HepG2 (cell line): Measurements from ENCODE around the gene MLLT10. TPM values are rescaled to one million over a fixed set of nuclear protein-coding genes. Genes with fewer than 3 reads are reported as not detected.

Experiments
- ARID5B ChIP-seq: IDR thresholded peaks from 2 replicates; pipeline ENCODE4 v1.4.0; 2020; ENCODE audit warnings: mild to moderate bottlenecking, missing genetic modification reagents
- BRF2 ChIP-seq: sonication (generic); formaldehyde crosslinking; IDR thresholded peaks from 2 replicates; pipeline ENCODE4 v1.8.1; 2022; ENCODE audit warnings: mild to moderate bottlenecking, missing genetic modification reagents
- CBX2 ChIP-seq, 2 experiments: fragments of 200-600 bp in 1 of 2; sonication (generic); formaldehyde crosslinking in 1 of 2; IDR thresholded peaks; 2 replicates each; pipeline versions ENCODE4 v1.7.0 to v1.8.1; 2018 to 2022; ENCODE audit warnings: low read depth in 2 of 2, low read length in 1 of 2, mild to moderate bottlenecking in 1 of 2, missing genetic modification reagents in 1 of 2
- ISX ChIP-seq: sonication (generic); formaldehyde crosslinking; conservative IDR thresholded peaks from 2 replicates; pipeline ENCODE4 v1.5.0; 2020; ENCODE audit warnings: missing genetic modification reagents
- JDP2 ChIP-seq: sonication (generic); formaldehyde crosslinking; IDR thresholded peaks from 2 replicates; pipeline ENCODE4 v1.8.1; 2022; ENCODE audit warnings: missing genetic modification reagents, borderline replicate concordance
- KDM3A ChIP-seq: IDR thresholded peaks from 2 replicates; pipeline ENCODE4 v1.6.1; 2018; ENCODE audit warnings: low read depth, missing compliant biosample characterization
- MEIS2 ChIP-seq: sonication (generic); formaldehyde crosslinking; IDR thresholded peaks from 2 replicates; pipeline ENCODE4 v1.9.0; 2021; ENCODE audit warnings: mild to moderate bottlenecking, missing genetic modification reagents
- MNT ChIP-seq: fragments of 450-650 bp; IDR thresholded peaks from 2 replicates; pipeline ENCODE4 v1.6.1; 2016
- NFIC ChIP-seq: IDR thresholded peaks from 2 replicates; pipeline ENCODE4 v1.6.1; 2012; ENCODE audit warnings: mild to moderate bottlenecking, low read length, inconsistent platforms
- PHF5A ChIP-seq: IDR thresholded peaks from one replicate; pipeline ENCODE4 v1.6.1; 2018; ENCODE audit warnings: low read depth, missing genetic modification reagents; ENCODE audit not compliant: unreplicated experiment
- RARA ChIP-seq: IDR thresholded peaks from 2 replicates; pipeline ENCODE4 v1.6.1; 2016; ENCODE audit warnings: missing genetic modification reagents, missing compliant biosample characterization
- TIGD3 ChIP-seq: sonication (generic); formaldehyde crosslinking; IDR thresholded peaks from 2 replicates; pipeline ENCODE4 v1.5.1; 2020; ENCODE audit warnings: mild to moderate bottlenecking, missing genetic modification reagents, borderline replicate concordance
- ZFX ChIP-seq: sonication (generic); formaldehyde crosslinking; IDR thresholded peaks from 2 replicates; pipeline ENCODE4 v1.4.0; 2020; ENCODE audit warnings: mild to moderate bottlenecking, low read depth, missing genetic modification reagents, moderate library complexity
- ZNF205 ChIP-seq: IDR thresholded peaks from 2 replicates; pipeline ENCODE4 v1.6.1; 2018; ENCODE audit warnings: missing biosample characterization, missing genetic modification reagents
- ZNF281 ChIP-seq: sonication (generic); formaldehyde crosslinking; IDR thresholded peaks from 2 replicates; pipeline ENCODE4 v1.4.0; 2020; ENCODE audit warnings: missing genetic modification reagents, borderline replicate concordance
- ZNF598 ChIP-seq: sonication (generic); formaldehyde crosslinking; IDR thresholded peaks from 2 replicates; pipeline ENCODE4 v1.5.1; 2020; ENCODE audit warnings: mild to moderate bottlenecking, missing genetic modification reagents, borderline replicate concordance
- ZNF775 ChIP-seq: sonication (generic); formaldehyde crosslinking; IDR thresholded peaks from 2 replicates; pipeline ENCODE4 v1.4.0; 2020; ENCODE audit warnings: missing genetic modification reagents, mild to moderate bottlenecking, moderate library complexity, borderline replicate concordance
- ZNF883 ChIP-seq: sonication (generic); formaldehyde crosslinking; IDR thresholded peaks from 2 replicates; pipeline ENCODE4 v1.5.1; 2020; ENCODE audit warnings: mild to moderate bottlenecking, missing genetic modification reagents; ENCODE audit errors: not compliant biosample characterization
- polyA plus RNA-seq, 8 experiments: library from polyadenylated mRNA; depleted of rRNA in 3 of 8; stranded (reverse) in 7 of 8; unstranded in 1 of 8; fragments of >200 nt; fragmentation: Illumina TruSeq in 4 of 8; extraction: Trizol in 4 of 8; gene quantifications; 2 replicates each; pipeline versions ENCODE4 v1.2.1 to v1.2.3, GENCODE V29; 2011 to 2016; ENCODE audit warnings: low read depth in 4 of 8, missing spikeins in 1 of 8, mixed read lengths in 1 of 8; ENCODE audit not compliant: insufficient read depth in 1 of 8
- total RNA-seq, 5 experiments: library from RNA; depleted of rRNA; stranded (reverse); fragments of >200 nt; fragmentation: Illumina TruSeq; extraction: Trizol; gene quantifications; 2 replicates each; pipeline ENCODE4 v1.2.3, GENCODE V29; 2016; ENCODE audit warnings: low read depth in 1 of 5

The MLLT10 gene
- total and polyA plus RNA-seq, 2 of the 13 experiments (the other 11 are each of a cell fraction or from before 2014, with no cell fraction given): 51.3 to 84.1 TPM

- no peak for TF ChIP-seq TIGD3 (CRISPR knock-in tag)
- no peak for TF ChIP-seq ZFX (CRISPR knock-in tag)
- TF ChIP-seq ARID5B (CRISPR knock-in tag): peak; percentile 80
- TF ChIP-seq JDP2: no peak
- peak; percentile 56 for TF ChIP-seq PHF5A
- 0 out of 2 replicates have a peak, but pooled peaks have one; percentile 39 for TF ChIP-seq KDM3A (CRISPR knock-in tag)
- no peak for TF ChIP-seq ZNF775
- TF ChIP-seq NFIC: no peak
- no peak for TF ChIP-seq BRF2 (CRISPR knock-in tag)
- no peak for TF ChIP-seq MNT
- no peak for TF ChIP-seq ZNF883 (CRISPR knock-in tag)
- peak; percentile 53 for TF ChIP-seq RARA (CRISPR knock-in tag)
- no peak for TF ChIP-seq ISX (CRISPR knock-in tag)
- TF ChIP-seq ZNF281: peak; percentile 73; the same call in 1 of the 2 replicates
- peak; percentile 59; the same call in 1 of the 2 replicates for TF ChIP-seq MEIS2 (CRISPR knock-in tag)
- no peak; the same call in 1 of the 2 replicates for TF ChIP-seq CBX2 (IDR thresholded peaks at IDR 0.05; ENCODE audit: low read depth, low read length)
- 0 out of 2 replicates have a peak, but pooled peaks have one; percentile 4 for TF ChIP-seq CBX2 (CRISPR knock-in tag; IDR thresholded peaks at IDR 0.05; ENCODE audit: low read depth)
- no peak; the same call in 1 of the 2 replicates for TF ChIP-seq ZNF205
- TF ChIP-seq ZNF598 (CRISPR knock-in tag): no peak
Measured at GRCh38 chr10:21497177-21497807, 36.7 kb upstream of the MLLT10 start (continued).
